ENCODE results near the gene PGM5. TPM values are rescaled to one million over a fixed set of nuclear protein-coding genes. Genes with fewer than 3 reads are reported as not detected.

The PGM5 gene
- total and polyA plus RNA-seq, 2 donors (not counting 3 experiments of a cell fraction or from before 2014, with no cell fraction given), result 0.14 to 1.9 TPM

GRCh38 chr9:68500457-68501381 is 144.3 kb downstream of the PGM5 start:
- ChIA-PET POLR2A (no interaction called here), CTCF (no interaction called here)
- DNase-seq (ENCODE audit: low read depth, low spot score) (no peak), FAIRE-seq (no peak)
- Histone ChIP-seq H4K20me1 (replicated peaks; ENCODE audit: control insufficient read depth, extremely low read depth, insufficient read depth, low read length) (no peaks in the 10 kb centered on the region), H3K27ac (ENCODE audit: insufficient read depth, low read depth, low read length) (no peak overlapping the region), H3K79me2 (ENCODE audit: control insufficient read depth, insufficient read depth, low read length) (no peaks in the 10 kb centered on the region), H3K4me2 (ENCODE audit: insufficient read depth, low read length) (no peak overlapping the region), H3K9me3 (replicated peaks; ENCODE audit: control insufficient read depth, insufficient read depth, low read length) (no peaks in the 10 kb centered on the region), H3K9me1 (replicated peaks; ENCODE audit: control insufficient read depth, extremely low read depth, insufficient read depth, low read length) (no peaks in the 10 kb centered on the region), H3K27me3 (ENCODE audit: control insufficient read depth in 2 of 2, insufficient read depth in 2 of 2, low read length in 2 of 2) (no peaks in the 10 kb centered on the region), H3K4me3 (replicated peaks in 1 of 3; ENCODE audit: insufficient read depth in 1 of 3, low read depth in 1 of 3, low read length in 3 of 3) (no peak overlapping the region), H3K9ac (replicated peaks; ENCODE audit: extremely low read depth, insufficient read depth, low read length) (no peak overlapping the region), H3K4me1 (ENCODE audit: control insufficient read depth, extremely low read depth, insufficient read depth, low read length) (no peaks in the 10 kb centered on the region), H3K36me3 (ENCODE audit: control insufficient read depth in 2 of 2, extremely low read depth in 1 of 2, insufficient read depth in 2 of 2, low read length in 2 of 2) (no peaks in the 10 kb centered on the region), H2AFZ (ENCODE audit: low read depth, low read length) (no peak overlapping the region)
- no TSS peak for BruUV-seq (replicated peaks)
- TF ChIP-seq POLR2A (IDR thresholded peaks at IDR 0.05; ENCODE audit: low read depth, low read length), result no peak
- TF ChIP-seq MYC (IDR thresholded peaks at IDR 0.05; ENCODE audit: low read depth, low read length), result no peak
- TF ChIP-seq GATA2 (IDR thresholded peaks at IDR 0.05; ENCODE audit: insufficient read depth, insufficient read length, low read depth, low read length), result no peak
- TF ChIP-seq JUN (IDR thresholded peaks at IDR 0.05; ENCODE audit: borderline replicate concordance, insufficient read depth, insufficient read length, low read depth), result no peak
- no peak for TF ChIP-seq FOS (IDR thresholded peaks at IDR 0.05; ENCODE audit: borderline replicate concordance, insufficient read depth, low read length)
- TF ChIP-seq CTCF (IDR thresholded peaks at IDR 0.05; ENCODE audit: extremely low read depth in 1 of 2, insufficient read depth in 1 of 2, low read depth in 1 of 2, low read length in 2 of 2), result no peak
- TF ChIP-seq MAX (IDR thresholded peaks at IDR 0.05; ENCODE audit: insufficient read depth, insufficient read length), result no peak
- no peak for TF ChIP-seq EZH2 (IDR thresholded peaks at IDR 0.05; ENCODE audit: borderline replicate concordance, low read depth, low read length, severe bottlenecking)
- no peak for TF ChIP-seq POLR2AphosphoS5 (IDR thresholded peaks at IDR 0.05; ENCODE audit: insufficient read depth, low read depth, low read length)
- dilution Hi-C loops (cut with MboI; ENCODE audit: extremely low pct_ligation_motif_present, low sequenced_read_pairs), result no loop called here
- intact Hi-C loops (cut with micrococcal nuclease), result no loop called here
